Skin epidermis (tissue), 12 donors: ENCODE data around the gene HAUS3.

Experiments
- H3K27ac ChIP-seq, 21 experiments: fragments of 200-600 bp; sonication (generic) in 11 of 21; one replicate each; pipeline ENCODE4 v1.5.0; 2020; ENCODE audit warnings: mild to moderate bottlenecking in 3 of 21, inconsistent platforms in 2 of 21, moderate library complexity in 2 of 21
- H3K4me3 ChIP-seq, 7 experiments: fragments of 200-600 bp; sonication (generic) in 2 of 7; one replicate each; pipeline ENCODE4 v1.5.0; 2020; ENCODE audit warnings: inconsistent platforms in 2 of 7, mild to moderate bottlenecking in 2 of 7, moderate library complexity in 1 of 7

The HAUS3 gene

GRCh38 chr4:2178986-2179385 is 62.9 kb downstream of the HAUS3 start:
- H3K4me3 ChIP-seq: no peak overlapping the region
- no peak overlapping the region for H3K27ac ChIP-seq
